ENCODE data around the gene TCP1.
"Not testable (repeated sequence)": the region's sequence is repeated elsewhere in the genome, so short reads cannot be mapped to it uniquely, and the experiment has no call there.

Gene TCP1

GRCh38 chr6:159732550-159732949 is 56.9 kb downstream of the TCP1 start:
- not testable (repeated sequence) for DNase-seq

- DNase-seq: no peak
These were observed 59.1 kb downstream of the TCP1 start for GRCh38 chr6:159730332-159730676.

GRCh38 chr6:159729598-159730331 is 59.6 kb downstream of the TCP1 start:
- DNase-seq: no peak

DNA sequence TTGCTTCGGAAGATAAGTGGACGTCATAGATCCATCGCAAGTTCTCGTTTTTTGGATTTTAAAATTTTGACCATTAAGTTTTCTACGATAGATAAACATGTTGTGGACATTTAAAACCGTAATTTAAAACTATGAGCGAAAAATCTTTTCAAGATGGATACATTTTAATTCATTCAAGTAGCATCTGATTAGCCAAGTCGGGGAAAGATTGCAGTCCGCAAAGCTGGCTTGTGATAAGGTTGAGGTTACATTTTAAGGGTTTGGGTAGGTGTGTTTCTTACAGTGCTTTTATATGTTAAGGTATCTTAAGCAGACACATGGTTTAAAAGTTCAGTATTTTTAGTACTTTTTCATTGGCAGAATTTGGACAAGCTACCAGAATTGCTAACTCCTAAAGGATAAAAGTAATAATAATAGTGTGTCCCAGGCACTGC is 60.9 kb downstream of the TCP1 start:
- no peak for DNase-seq
